Colonic mucosa (tissue), 4 donors: Measurements from ENCODE around the gene SPRR2G. TPM values are rescaled to one million over a fixed set of nuclear protein-coding genes. Genes with fewer than 3 reads are reported as not detected.
"Not testable (repeated sequence)": the region's sequence is repeated elsewhere in the genome, so short reads cannot be mapped to it uniquely, and the experiment has no call there.

Source experiments
- DNase-seq: peaks from one replicate; pipeline ENCODE4 v3.0.0-alpha.2; 2020
- H3K27ac ChIP-seq: fragments of 200-600 bp; one replicate; pipeline ENCODE4 v1.8.0; 2021
- H3K27me3 ChIP-seq: fragments of 200-600 bp; one replicate; pipeline ENCODE4 v1.8.0; 2021
- H3K36me3 ChIP-seq: fragments of 200-600 bp; one replicate; pipeline ENCODE4 v1.8.0; 2021
- H3K4me1 ChIP-seq: fragments of 200-600 bp; one replicate; pipeline ENCODE4 v1.8.0; 2021; ENCODE audit warnings: mild to moderate bottlenecking
- H3K4me3 ChIP-seq: fragments of 200-600 bp; one replicate; pipeline ENCODE4 v1.8.0; 2021
- H3K9ac ChIP-seq, 2 donors: one replicate each; pipeline ENCODE4 v1.7.0; 2013; ENCODE audit warnings: control low read depth in 2 of 2, low read depth in 2 of 2, low read length in 2 of 2
- H3K9me3 ChIP-seq: fragments of 200-600 bp; one replicate; pipeline ENCODE4 v1.8.0; 2021
- CTCF ChIP-seq: fragments of 200-600 bp; IDR thresholded peaks from one replicate; pipeline ENCODE4 v1.8.0; 2022; ENCODE audit warnings: antibody characterized with exemption, mild to moderate bottlenecking
- intact Hi-C: fragments of 100-400 bp; cut with DNase I; formaldehyde crosslinking; loops from one replicate; pipeline ENCODE4 v1.14.1; 2022
- total RNA-seq, 2 donors: library from RNA; stranded (reverse); fragmentation: NEBNext Ultra II Directional in 1 of 2; extraction: Animal tissue kit (Norgen Biotek cat#: 25700) in 1 of 2; gene quantifications; one replicate each; pipeline ENCODE4 v1.2.1, GENCODE V29; 2021
- donor health status: healthy.
- donor health status: DM: no; HTN: no; CAD: no.
- donor health status: DM: no; HTN: no; CAD: no.

Gene SPRR2G
- total RNA-seq, 2 donors from 2014 or later = not detected

GRCh38 chr1:153113416-153113815 lies 37.3 kb downstream of the SPRR2G start, which contains the start of gene SPRR2F:
Gene SPRR2F (minus strand): TSS chr1:153113516. CDS start chr1:153112733, 783 bp downstream.
- DNase-seq = no peak
- intact Hi-C loops = no loop called here
- Histone ChIP-seq H3K4me3 (no peak within 1 kb of the TSS), H3K4me1 (no peaks in the 10 kb centered on the region), H3K27ac (no peak within 1 kb of the TSS), H3K36me3 (no peaks in the 10 kb centered on the region), H3K27me3 (no peaks in the 10 kb centered on the region), H3K9ac (no peak within 1 kb of the TSS), H3K9me3 (no peaks in the 10 kb centered on the region)
- TF ChIP-seq CTCF = no peak

GRCh38 chr1:153112454-153112853 lies 38.2 kb downstream of the SPRR2G start:
- H3K27ac ChIP-seq, H3K9ac ChIP-seq, H3K9me3 ChIP-seq, intact Hi-C loops, DNase-seq, H3K4me3 ChIP-seq, H3K4me1 ChIP-seq, H3K36me3 ChIP-seq, H3K27me3 ChIP-seq: not testable (repeated sequence)

GRCh38 chr1:153100245-153100644 lies 50.4 kb downstream of the SPRR2G start:
- H3K4me1 ChIP-seq = no peaks in the 10 kb centered on the region
- no peaks in the 10 kb centered on the region for H3K36me3 ChIP-seq
- no peak for DNase-seq
- no peak overlapping the region for H3K27ac ChIP-seq
- no peak overlapping the region for H3K4me3 ChIP-seq
- TF ChIP-seq CTCF = no peak
- intact Hi-C loops = no loop called here
- no peaks in the 10 kb centered on the region for H3K27me3 ChIP-seq
- no peak overlapping the region for H3K9ac ChIP-seq
- H3K9me3 ChIP-seq = no peaks in the 10 kb centered on the region

Other genes starting within 250 kb of the SPRR2G start
- gene IVL, start 242.3 kb downstream of the SPRR2G start, total RNA-seq = not detected
- gene SPRR5, start 203.7 kb downstream of the SPRR2G start, total RNA-seq = not detected
- gene SPRR4, start 180.2 kb downstream of the SPRR2G start, total RNA-seq = not detected
- gene SPRR1A, start 166.8 kb downstream of the SPRR2G start, total RNA-seq = not detected
- gene SPRR3, start 149.1 kb downstream of the SPRR2G start, total RNA-seq = not detected
- gene SPRR1B, start 119.7 kb downstream of the SPRR2G start, total RNA-seq = not detected
- not detected for gene SPRR2D, start 109.8 kb downstream of the SPRR2G start, total RNA-seq
- gene SPRR2A, start 93.4 kb downstream of the SPRR2G start, total RNA-seq = not detected
- gene SPRR2B, start 79.3 kb downstream of the SPRR2G start, total RNA-seq = not detected
- gene SPRR2E, start 56.4 kb downstream of the SPRR2G start, total RNA-seq = not detected
- gene SPRR2F, start 37.4 kb downstream of the SPRR2G start, total RNA-seq = not detected
- not detected for gene LELP1, start 52.5 kb upstream of the SPRR2G start, total RNA-seq
- gene PRR9, start 66.7 kb upstream of the SPRR2G start, total RNA-seq = not detected
- gene LORICRIN, start 108.8 kb upstream of the SPRR2G start, total RNA-seq = not detected
- not detected for gene PGLYRP3, start 162.1 kb upstream of the SPRR2G start, total RNA-seq
- gene PGLYRP4, start 198.0 kb upstream of the SPRR2G start, total RNA-seq = not detected
- 10 to 100 TPM; 16.3 to 34.9 TPM for gene S100A9, start 207.0 kb upstream of the SPRR2G start, total RNA-seq
- not detected for gene S100A12, start 224.7 kb upstream of the SPRR2G start, total RNA-seq
- 1 to 10 TPM in 1 of 2 donors, under 1 TPM in 1; 0.79 to 6.9 TPM for gene S100A8, start 240.2 kb upstream of the SPRR2G start, total RNA-seq